Vagina (tissue), 2 donors: ENCODE results near the gene ASIC3.

Source experiments
- POLR2A ChIP-seq, 2 donors: fragments of 450-650 bp; IDR thresholded peaks; one replicate each; pipeline ENCODE4 v1.6.1; 2017; ENCODE audit warnings: antibody characterized with exemption in 2 of 2, mild to moderate bottlenecking in 2 of 2, moderate library complexity in 2 of 2
- TF ChIP-seq, protein P1 (sequence below), 3 experiments: fragments of 450-650 bp in 2 of 3; fragments of 200-600 bp in 1 of 3; sonication (generic) in 1 of 3; IDR thresholded peaks; one replicate each; pipeline ENCODE4 v1.5.1; 2017 to 2019; ENCODE audit warnings: antibody characterized with exemption in 3 of 3, mild to moderate bottlenecking in 2 of 3, moderate library complexity in 2 of 3

DNA sequence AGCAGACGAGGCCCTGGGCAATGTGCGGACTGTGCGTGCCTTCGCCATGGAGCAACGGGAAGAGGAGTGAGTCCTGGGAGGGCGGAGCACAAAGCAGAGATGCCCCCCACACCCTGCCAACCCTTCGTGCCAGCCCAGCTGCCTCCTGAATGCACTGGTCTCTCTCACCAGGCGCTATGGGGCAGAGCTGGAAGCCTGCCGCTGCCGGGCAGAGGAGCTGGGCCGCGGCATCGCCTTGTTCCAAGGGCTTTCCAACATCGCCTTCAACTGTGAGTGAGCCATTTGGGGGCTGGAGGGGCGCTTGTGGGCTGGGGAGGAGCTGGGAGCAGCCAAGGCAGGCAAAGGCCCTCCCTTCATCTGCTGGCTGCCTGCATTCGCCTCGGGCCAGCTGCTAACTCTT is 12.4 kb upstream of the ASIC3 start:
- TF ChIP-seq, protein P1, sequence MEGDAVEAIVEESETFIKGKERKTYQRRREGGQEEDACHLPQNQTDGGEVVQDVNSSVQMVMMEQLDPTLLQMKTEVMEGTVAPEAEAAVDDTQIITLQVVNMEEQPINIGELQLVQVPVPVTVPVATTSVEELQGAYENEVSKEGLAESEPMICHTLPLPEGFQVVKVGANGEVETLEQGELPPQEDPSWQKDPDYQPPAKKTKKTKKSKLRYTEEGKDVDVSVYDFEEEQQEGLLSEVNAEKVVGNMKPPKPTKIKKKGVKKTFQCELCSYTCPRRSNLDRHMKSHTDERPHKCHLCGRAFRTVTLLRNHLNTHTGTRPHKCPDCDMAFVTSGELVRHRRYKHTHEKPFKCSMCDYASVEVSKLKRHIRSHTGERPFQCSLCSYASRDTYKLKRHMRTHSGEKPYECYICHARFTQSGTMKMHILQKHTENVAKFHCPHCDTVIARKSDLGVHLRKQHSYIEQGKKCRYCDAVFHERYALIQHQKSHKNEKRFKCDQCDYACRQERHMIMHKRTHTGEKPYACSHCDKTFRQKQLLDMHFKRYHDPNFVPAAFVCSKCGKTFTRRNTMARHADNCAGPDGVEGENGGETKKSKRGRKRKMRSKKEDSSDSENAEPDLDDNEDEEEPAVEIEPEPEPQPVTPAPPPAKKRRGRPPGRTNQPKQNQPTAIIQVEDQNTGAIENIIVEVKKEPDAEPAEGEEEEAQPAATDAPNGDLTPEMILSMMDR (IDR thresholded peaks at IDR 0.05): no peak
- TF ChIP-seq POLR2A (IDR thresholded peaks at IDR 0.05): no peak
